Left lung (tissue), 10 donors: ENCODE data around the gene RPS6KA3. TPM values are rescaled to one million over a fixed set of nuclear protein-coding genes. Genes with fewer than 3 reads are reported as not detected.
A peak's percentile ranks its signal among the peaks of the same experiment; 100 is the strongest.
"Not testable (repeated sequence)": the region's sequence is repeated elsewhere in the genome, so short reads cannot be mapped to it uniquely, and the experiment has no call there.

Experiments used
- ATAC-seq: fragments of 200-7000 bp; cut with Tn5 transposase; one replicate; pipeline ENCODE4 v1.9.1; 2020; ENCODE audit warnings: moderate library complexity
- DNase-seq, 4 donors: peaks; one replicate each; pipeline ENCODE4 v3.0.0-alpha.2; 2013 to 2020
- H3K27ac ChIP-seq, 2 donors: fragments of 200-600 bp; sonication (generic) in 1 of 2; one replicate each; pipeline versions ENCODE4 v1.5.0 to v1.8.0; 2020 to 2021
- H3K27me3 ChIP-seq, 2 donors: fragments of 200-600 bp; sonication (generic) in 1 of 2; one replicate each; pipeline versions ENCODE4 v1.5.0 to v1.8.0; 2020 to 2021
- H3K36me3 ChIP-seq, 2 donors: fragments of 200-600 bp; sonication (generic) in 1 of 2; one replicate each; pipeline versions ENCODE4 v1.5.0 to v1.8.0; 2020 to 2021
- H3K4me1 ChIP-seq, 2 donors: fragments of 200-600 bp; one replicate each; pipeline ENCODE4 v1.8.0; 2021
- H3K4me3 ChIP-seq, 2 donors: fragments of 200-600 bp; sonication (generic) in 1 of 2; one replicate each; pipeline versions ENCODE4 v1.5.0 to v1.8.0; 2020 to 2021; ENCODE audit warnings: mild to moderate bottlenecking in 1 of 2
- H3K9me3 ChIP-seq, 2 donors: fragments of 200-600 bp; sonication (generic) in 1 of 2; one replicate each; pipeline versions ENCODE4 v1.5.0 to v1.8.0; 2020 to 2021
- intact Hi-C, 2 donors: fragments of 100-400 bp; cut with DNase I; formaldehyde crosslinking; loops; one replicate each; pipeline versions ENCODE4 v1.11.2 to v1.14.2; 2022
- polyA plus RNA-seq, 6 donors: library from polyadenylated mRNA; unstranded; fragments of 120-200 nt; gene quantifications; one replicate each; pipeline ENCODE4 v1.2.1, GENCODE V29; 2013; ENCODE audit not compliant: insufficient read length in 6 of 6
- total RNA-seq, 2 donors: library from RNA; stranded (reverse); fragmentation: NEBNext Ultra II Directional; extraction: Animal tissue kit (Norgen Biotek cat#: 25700); gene quantifications; one replicate each; pipeline ENCODE4 v1.2.1, GENCODE V29; 2021
- TF ChIP-seq, protein P1 (sequence below), 2 donors: fragments of 200-600 bp; sonication (generic) in 1 of 2; IDR thresholded peaks; one replicate each; pipeline versions ENCODE4 v1.5.0 to v1.8.0; 2021; ENCODE audit warnings: antibody characterized with exemption in 2 of 2
- donor health status: DM: no; HTN: yes; CAD: no.
- donor health status: DM: no; HTN: no; CAD: no.

The RPS6KA3 gene
- total and polyA plus RNA-seq, 8 donors: 40.2 to 73.5 (median 45.4) TPM

DNA sequence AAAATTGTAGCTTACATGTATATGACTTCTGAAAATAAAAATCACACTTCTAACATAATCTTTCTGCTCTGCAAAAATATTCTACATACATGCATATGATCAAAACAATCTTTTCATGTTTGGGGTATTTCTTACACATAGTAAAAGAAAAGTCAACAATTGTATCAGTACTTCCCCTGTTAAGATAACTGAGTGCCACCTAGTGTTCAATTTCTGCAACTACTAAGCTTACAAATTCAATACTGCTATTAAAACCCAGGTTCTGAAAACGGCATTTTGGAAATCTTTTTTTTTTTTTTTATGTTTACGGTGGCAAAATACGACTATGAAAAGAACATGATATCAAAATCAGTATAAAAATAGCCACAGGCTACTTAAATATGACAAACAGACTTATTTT is 139.3 kb downstream of the RPS6KA3 start:
- peaks cover 0 to 29% of the 10 kb centered on the region in 2 donors for H3K36me3 ChIP-seq
- H3K27me3 ChIP-seq, H3K4me3 ChIP-seq, H3K9me3 ChIP-seq, H3K27ac ChIP-seq, DNase-seq, H3K4me1 ChIP-seq: not testable (repeated sequence)
- intact Hi-C loops: loop anchor here in 1 of 2 donors (10.0 kb wide), 1 partner anchor 213 kb away; no protein-coding TSS in a partner anchor
- TF ChIP-seq, protein P1, sequence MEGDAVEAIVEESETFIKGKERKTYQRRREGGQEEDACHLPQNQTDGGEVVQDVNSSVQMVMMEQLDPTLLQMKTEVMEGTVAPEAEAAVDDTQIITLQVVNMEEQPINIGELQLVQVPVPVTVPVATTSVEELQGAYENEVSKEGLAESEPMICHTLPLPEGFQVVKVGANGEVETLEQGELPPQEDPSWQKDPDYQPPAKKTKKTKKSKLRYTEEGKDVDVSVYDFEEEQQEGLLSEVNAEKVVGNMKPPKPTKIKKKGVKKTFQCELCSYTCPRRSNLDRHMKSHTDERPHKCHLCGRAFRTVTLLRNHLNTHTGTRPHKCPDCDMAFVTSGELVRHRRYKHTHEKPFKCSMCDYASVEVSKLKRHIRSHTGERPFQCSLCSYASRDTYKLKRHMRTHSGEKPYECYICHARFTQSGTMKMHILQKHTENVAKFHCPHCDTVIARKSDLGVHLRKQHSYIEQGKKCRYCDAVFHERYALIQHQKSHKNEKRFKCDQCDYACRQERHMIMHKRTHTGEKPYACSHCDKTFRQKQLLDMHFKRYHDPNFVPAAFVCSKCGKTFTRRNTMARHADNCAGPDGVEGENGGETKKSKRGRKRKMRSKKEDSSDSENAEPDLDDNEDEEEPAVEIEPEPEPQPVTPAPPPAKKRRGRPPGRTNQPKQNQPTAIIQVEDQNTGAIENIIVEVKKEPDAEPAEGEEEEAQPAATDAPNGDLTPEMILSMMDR (IDR thresholded peaks at IDR 0.05): peak; percentile 25 to 33
- ATAC-seq: peak; percentile 83

DNA sequence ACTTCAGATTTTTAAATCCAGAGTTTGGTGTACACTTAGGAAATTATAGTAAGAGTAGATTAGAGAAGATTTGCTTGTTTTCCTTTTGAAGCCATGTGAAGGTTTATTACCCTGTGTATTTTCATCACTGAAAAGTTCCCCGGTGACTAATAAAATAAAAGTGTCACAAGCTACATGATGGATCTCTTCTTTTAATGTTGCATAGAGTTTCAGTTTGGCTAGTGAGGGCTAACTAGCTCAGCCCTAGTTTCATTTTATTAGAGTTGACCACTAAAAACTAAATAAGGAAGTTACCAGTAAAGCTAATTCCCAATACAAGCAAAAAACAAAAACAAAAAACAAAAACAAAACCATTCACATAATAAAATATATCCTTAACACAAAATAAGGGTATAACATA is 139.9 kb downstream of the RPS6KA3 start:
- not testable (repeated sequence) for DNase-seq, H3K27ac ChIP-seq, H3K4me1 ChIP-seq, H3K4me3 ChIP-seq, H3K9me3 ChIP-seq, H3K27me3 ChIP-seq, ATAC-seq
- peaks cover 0 to 27% of the 10 kb centered on the region in 2 donors for H3K36me3 ChIP-seq
- intact Hi-C loops: loop anchor here in 1 of 2 donors (10.0 kb wide), 1 partner anchor 212 kb away; no protein-coding TSS in a partner anchor

DNA sequence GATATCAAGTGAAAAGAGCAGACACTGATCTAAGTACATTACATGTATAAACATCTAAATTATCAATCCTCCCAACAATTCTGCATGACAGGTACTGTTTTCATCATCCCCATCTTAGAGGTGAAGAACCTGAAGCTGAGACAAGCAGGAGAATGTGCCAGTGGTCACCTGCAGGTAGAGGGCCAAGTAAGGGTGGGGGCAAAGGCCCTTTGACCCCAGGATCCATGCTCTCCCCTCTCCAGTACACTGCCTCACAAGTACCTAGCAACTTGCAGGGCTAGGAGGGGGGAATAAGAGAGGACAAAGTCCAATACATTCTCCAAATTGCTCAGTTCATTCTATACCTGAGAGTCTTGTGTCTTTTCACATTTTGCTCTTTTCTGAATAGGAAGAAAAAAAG is 141.7 kb downstream of the RPS6KA3 start:
- intact Hi-C loops: loop anchor here in 1 of 2 donors (10.0 kb wide), 1 partner anchor 210 kb away; no protein-coding TSS in a partner anchor
- Histone ChIP-seq H3K27ac (no peak overlapping the region), H3K9me3 (no peaks in the 10 kb centered on the region), H3K27me3 (no peaks in the 10 kb centered on the region), H3K4me1 (no peaks in the 10 kb centered on the region), H3K36me3 (peaks cover 0 to 9% of the 10 kb centered on the region in 2 donors), H3K4me3 (no peak overlapping the region)
- ATAC-seq: no peak
- TF ChIP-seq, protein P1 (IDR thresholded peaks at IDR 0.05): no peak
- no peak for DNase-seq

DNA sequence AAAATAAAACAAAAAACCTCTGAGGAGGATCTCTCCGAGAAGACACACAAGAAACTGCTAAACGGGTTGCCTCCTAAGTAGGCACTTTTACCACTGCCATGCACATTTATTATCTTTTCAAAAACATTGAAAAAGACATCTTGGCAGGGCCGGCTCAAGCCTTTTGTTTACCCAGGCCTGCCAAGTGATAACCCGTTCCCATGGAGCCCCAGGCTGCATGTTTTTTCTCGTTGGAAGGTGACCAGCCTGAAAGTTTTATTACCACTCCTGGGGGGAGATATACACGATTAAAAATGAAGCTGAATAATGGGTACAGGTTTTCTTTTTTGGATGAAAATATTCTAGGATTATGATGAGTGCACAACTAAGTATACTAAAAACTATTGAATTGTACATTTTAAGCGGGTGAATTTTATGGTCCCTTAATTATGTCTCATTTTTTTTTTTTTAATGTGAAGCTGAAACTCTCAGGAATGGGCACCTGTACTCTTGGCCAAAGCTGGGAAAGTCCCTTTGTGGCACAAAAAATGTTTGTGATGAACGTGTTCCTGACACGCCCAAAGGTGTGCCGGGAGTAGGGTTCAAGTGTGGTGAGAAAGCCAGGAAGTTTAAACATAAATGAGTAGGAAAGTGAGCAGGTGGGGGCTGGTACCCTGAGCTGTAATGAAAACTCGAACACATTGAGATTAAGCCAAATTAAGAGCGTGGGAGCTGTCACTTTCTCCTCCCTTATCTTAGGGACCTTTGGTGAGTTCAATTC is 148.5 kb downstream of the RPS6KA3 start:
- no peak overlapping the region for H3K4me3 ChIP-seq
- H3K27me3 ChIP-seq: peaks cover 26 to 42% of the 10 kb centered on the region in 2 donors

DNA sequence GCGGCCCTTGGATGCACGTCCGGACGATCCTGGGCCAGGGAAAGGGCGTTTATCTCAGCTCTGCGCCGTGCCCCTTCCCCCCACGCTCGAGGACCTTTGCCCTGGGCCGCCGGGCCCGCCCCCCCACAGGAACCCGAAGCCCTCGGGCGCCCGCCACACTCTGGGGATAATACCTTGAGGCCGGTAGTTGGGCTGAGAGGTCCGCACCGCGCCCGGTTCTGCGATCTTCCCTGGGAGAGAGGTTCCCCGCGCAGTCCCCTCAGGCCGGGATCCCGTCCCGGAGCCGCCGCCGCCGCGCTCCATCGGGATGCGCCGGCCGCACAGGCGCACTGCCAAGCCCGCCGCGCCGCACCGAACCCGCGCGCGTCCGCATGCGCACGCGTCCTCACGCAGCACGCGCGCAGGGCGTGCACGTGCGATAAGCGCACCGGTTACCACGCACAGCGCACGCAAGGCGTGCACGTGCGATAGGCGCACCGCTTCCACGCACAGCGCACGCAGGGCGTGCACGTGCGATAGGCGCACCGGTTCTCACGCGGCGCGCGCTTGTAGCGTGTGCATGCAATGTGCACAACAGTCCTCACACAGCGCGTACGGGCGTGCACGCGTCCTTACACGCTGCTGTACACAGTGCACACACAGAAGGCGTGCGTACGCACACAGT is 150.0 kb downstream of the RPS6KA3 start, which contains the start of gene MAP7D2:
Gene MAP7D2, minus strand, starts transcription at position 331 of the 664 bp plus-strand sequence. Its CDS starts 28 bp downstream, at position 303.
- H3K4me3 ChIP-seq: peak within 1 kb of the TSS in 1 of 2 donors; percentile 7
- H3K4me1 ChIP-seq: peaks cover 5 to 9% of the 10 kb centered on the region in 2 donors
- TF ChIP-seq, protein P1 (IDR thresholded peaks at IDR 0.05): no peak
- intact Hi-C loops: no loop called here
- ATAC-seq (peak; percentile 12), DNase-seq (peak in 1 of 4 donors; percentile 50)
- no peaks in the 10 kb centered on the region for H3K9me3 ChIP-seq
- H3K27ac ChIP-seq: no peak within 1 kb of the TSS
- peaks cover 26 to 42% of the 10 kb centered on the region in 2 donors for H3K27me3 ChIP-seq
- no peaks in the 10 kb centered on the region for H3K36me3 ChIP-seq

More for the DNA sequence above, 148.5 kb downstream of the RPS6KA3 start:
- peak; percentile 69 for ATAC-seq
- TF ChIP-seq, protein P1 (IDR thresholded peaks at IDR 0.05): no peak
- Histone ChIP-seq H3K9me3 (no peaks in the 10 kb centered on the region), H3K36me3 (no peaks in the 10 kb centered on the region), H3K4me1 (peaks cover 5 to 9% of the 10 kb centered on the region in 2 donors), H3K27ac (no peak overlapping the region)
- intact Hi-C loops: no loop called here
- no peak for DNase-seq
